Activated T-cell treated with anti-CD3 and anti-CD28 coated beads, Interleukin-2, amount 50 U/mL, for 24 hours (primary cell): Measurements from ENCODE around the gene ENG.

Experiments
- DNase-seq: peaks from one replicate; pipeline ENCODE4 v3.0.0-alpha.2; 2020
- H3K27ac Mint-ChIP-seq: 2 replicates; pipeline ENCODE4 v1.8.0; 2020; ENCODE audit warnings: mild to moderate bottlenecking, mixed read lengths
- H3K27me3 Mint-ChIP-seq: 2 replicates; pipeline ENCODE4 v1.8.0; 2020; ENCODE audit warnings: mixed read lengths
- H3K36me3 Mint-ChIP-seq: 2 replicates; pipeline ENCODE4 v1.8.0; 2020; ENCODE audit warnings: low read depth, mixed read lengths
- H3K4me1 Mint-ChIP-seq: 2 replicates; pipeline ENCODE4 v1.8.0; 2020; ENCODE audit warnings: low read depth, mixed read lengths
- H3K4me3 Mint-ChIP-seq: 2 replicates; pipeline ENCODE4 v1.8.0; 2020; ENCODE audit warnings: mild to moderate bottlenecking, moderate library complexity, mixed read lengths
- H3K9me3 Mint-ChIP-seq: 2 replicates; pipeline ENCODE4 v1.8.0; 2020; ENCODE audit warnings: mixed read lengths

Gene ENG

GRCh38 chr9:127796225-127796813, 58.1 kb downstream of the ENG start:
- DNase-seq: no peak
- H3K4me3 Mint-ChIP-seq: no peak overlapping the region
- H3K27me3 Mint-ChIP-seq: no peaks in the 10 kb centered on the region
- H3K9me3 Mint-ChIP-seq: no peaks in the 10 kb centered on the region
- H3K27ac Mint-ChIP-seq: peak overlapping the region; percentile 69
- peaks cover 37% of the 10 kb centered on the region for H3K4me1 Mint-ChIP-seq
- H3K36me3 Mint-ChIP-seq: peaks cover 35% of the 10 kb centered on the region

GRCh38 chr9:127794001-127794791, 60.3 kb downstream of the ENG start:
- Mint-ChIP-seq H3K27ac (no peak overlapping the region), H3K9me3 (no peaks in the 10 kb centered on the region), H3K36me3 (peaks cover 56% of the 10 kb centered on the region), H3K27me3 (no peaks in the 10 kb centered on the region), H3K4me3 (no peak overlapping the region), H3K4me1 (peaks cover 43% of the 10 kb centered on the region)
- DNase-seq: no peak

DNA sequence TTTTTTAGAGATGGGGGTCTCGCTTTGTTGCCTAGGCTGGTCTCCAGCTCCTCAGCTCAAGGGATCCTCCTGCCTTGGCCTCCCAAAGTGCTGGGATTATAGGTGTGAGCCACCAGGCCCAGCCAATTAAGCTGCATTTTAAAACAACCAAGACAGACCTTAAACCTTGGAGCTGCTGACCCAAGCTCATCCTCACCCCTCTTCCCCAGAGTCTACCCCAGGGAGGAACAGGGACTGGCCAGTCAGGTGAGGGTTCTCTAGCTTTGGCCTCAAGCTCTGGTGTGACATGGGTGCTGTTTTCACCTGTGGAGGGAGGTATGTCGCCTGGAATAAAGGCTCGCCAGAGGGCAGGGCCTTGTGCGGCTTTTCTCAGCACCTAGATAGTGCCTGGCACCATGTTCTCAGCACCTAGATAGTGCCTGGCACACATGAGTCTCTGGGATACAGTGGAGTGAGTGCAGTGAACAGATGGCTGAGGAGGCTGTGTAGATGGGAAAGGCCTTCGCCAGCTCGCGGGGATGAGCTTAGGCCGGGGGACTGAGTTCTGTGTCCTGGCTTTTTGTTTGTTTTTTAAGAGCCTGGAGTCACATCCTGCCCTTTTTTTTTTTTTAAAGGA, 61.3 kb downstream of the ENG start:
- Mint-ChIP-seq H3K4me3 (no peak overlapping the region), H3K27ac (peak overlapping the region; percentile 78), H3K4me1 (peaks cover 53% of the 10 kb centered on the region), H3K9me3 (no peaks in the 10 kb centered on the region), H3K27me3 (no peaks in the 10 kb centered on the region), H3K36me3 (peaks cover 66% of the 10 kb centered on the region)
- no peak for DNase-seq

- H3K27ac Mint-ChIP-seq: peak overlapping the region; percentile 71
- no peaks in the 10 kb centered on the region for H3K9me3 Mint-ChIP-seq
- H3K4me3 Mint-ChIP-seq: no peak overlapping the region
- no peaks in the 10 kb centered on the region for H3K27me3 Mint-ChIP-seq
- no peak for DNase-seq
- peaks cover 73% of the 10 kb centered on the region for H3K36me3 Mint-ChIP-seq
- H3K4me1 Mint-ChIP-seq: peaks cover 55% of the 10 kb centered on the region
Measured at GRCh38 chr9:127792417-127793031, 61.9 kb downstream of the ENG start.

GRCh38 chr9:127791085-127791484, 63.4 kb downstream of the ENG start:
- peaks cover 86% of the 10 kb centered on the region for H3K36me3 Mint-ChIP-seq
- no peak for DNase-seq
- H3K4me3 Mint-ChIP-seq: no peak overlapping the region
- H3K27me3 Mint-ChIP-seq: no peaks in the 10 kb centered on the region
- no peaks in the 10 kb centered on the region for H3K9me3 Mint-ChIP-seq
- peak overlapping the region; percentile 44 for H3K27ac Mint-ChIP-seq
- peaks cover 51% of the 10 kb centered on the region for H3K4me1 Mint-ChIP-seq

GRCh38 chr9:127790094-127790855, 64.2 kb downstream of the ENG start:
- Mint-ChIP-seq H3K4me3 (no peak overlapping the region), H3K36me3 (peaks cover 86% of the 10 kb centered on the region), H3K27ac (peak overlapping the region; percentile 78), H3K9me3 (no peaks in the 10 kb centered on the region), H3K4me1 (peaks cover 47% of the 10 kb centered on the region), H3K27me3 (no peaks in the 10 kb centered on the region)
- DNase-seq: no peak

DNA sequence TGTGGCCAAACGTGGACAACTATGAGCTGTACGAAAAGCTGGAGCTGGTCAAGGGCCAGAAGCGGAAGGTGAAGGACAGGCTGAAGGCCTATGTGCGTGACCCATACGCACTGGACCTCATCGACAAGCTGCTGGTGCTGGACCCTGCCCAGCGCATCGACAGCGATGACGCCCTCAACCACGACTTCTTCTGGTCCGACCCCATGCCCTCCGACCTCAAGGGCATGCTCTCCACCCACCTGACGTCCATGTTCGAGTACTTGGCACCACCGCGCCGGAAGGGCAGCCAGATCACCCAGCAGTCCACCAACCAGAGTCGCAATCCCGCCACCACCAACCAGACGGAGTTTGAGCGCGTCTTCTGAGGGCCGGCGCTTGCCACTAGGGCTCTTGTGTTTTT, 65.3 kb downstream of the ENG start:
- peak overlapping the region; percentile 89 for H3K27ac Mint-ChIP-seq
- peak overlapping the region; percentile 57 for H3K4me3 Mint-ChIP-seq
- H3K4me1 Mint-ChIP-seq: peaks cover 54% of the 10 kb centered on the region

DNA sequence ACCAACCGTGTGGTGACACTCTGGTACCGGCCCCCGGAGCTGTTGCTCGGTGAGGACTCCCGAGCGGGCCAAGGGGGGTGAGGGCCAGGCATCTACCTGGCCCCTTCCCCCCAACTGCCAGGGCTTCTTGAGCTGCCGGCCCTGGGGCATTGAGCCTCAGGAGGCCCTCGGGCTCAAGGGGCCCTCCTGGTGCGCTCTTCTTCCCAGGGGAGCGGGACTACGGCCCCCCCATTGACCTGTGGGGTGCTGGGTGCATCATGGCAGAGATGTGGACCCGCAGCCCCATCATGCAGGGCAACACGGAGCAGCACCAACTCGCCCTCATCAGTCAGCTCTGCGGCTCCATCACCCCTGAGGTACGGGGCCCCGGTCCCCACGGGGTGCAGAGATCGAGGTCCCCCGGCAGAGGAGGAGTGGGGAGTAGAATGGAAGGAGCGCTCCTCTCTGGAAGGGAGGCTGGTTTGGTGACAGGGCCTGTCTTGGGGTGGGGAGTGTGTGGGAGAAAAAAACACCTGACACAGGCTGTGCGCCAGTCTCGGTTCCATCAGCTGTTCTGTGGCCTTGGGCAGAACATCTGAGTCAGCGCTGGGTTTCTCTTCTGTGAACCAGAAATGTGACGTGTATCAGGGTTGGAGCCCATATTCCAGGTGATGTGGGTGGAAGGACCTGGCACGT, 66.0 kb downstream of the ENG start:
- H3K4me1 Mint-ChIP-seq: peaks cover 61% of the 10 kb centered on the region
- DNase-seq: peak; percentile 78
- peak overlapping the region; percentile 94 for H3K27ac Mint-ChIP-seq

More for the DNA sequence above, 65.3 kb downstream of the ENG start:
- H3K27me3 Mint-ChIP-seq: no peaks in the 10 kb centered on the region
- no peaks in the 10 kb centered on the region for H3K9me3 Mint-ChIP-seq
- DNase-seq: no peak
- peaks cover 77% of the 10 kb centered on the region for H3K36me3 Mint-ChIP-seq

DNA sequence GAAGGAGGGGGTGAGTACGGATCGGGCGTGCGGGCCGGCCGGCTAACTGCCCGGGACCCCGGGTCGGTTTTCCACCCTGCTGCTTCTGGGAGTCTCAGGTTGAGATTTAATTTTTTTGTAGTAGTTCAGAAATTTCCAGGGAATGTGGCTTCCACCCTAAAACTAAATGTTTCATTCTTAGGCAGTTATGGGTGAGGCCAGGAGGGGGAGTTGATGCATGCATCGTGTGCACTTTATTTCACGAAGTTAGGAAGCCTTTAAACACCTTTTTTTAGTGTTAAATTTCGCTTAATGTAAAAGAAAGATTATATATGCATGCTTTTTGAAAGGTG, 67.7 kb downstream of the ENG start:
- DNase-seq: no peak
- peak overlapping the region; percentile 96 for H3K4me3 Mint-ChIP-seq
- no peaks in the 10 kb centered on the region for H3K9me3 Mint-ChIP-seq
- H3K27me3 Mint-ChIP-seq: no peaks in the 10 kb centered on the region
- peaks cover 55% of the 10 kb centered on the region for H3K36me3 Mint-ChIP-seq
- H3K4me1 Mint-ChIP-seq: peaks cover 69% of the 10 kb centered on the region
- peak overlapping the region; percentile 94 for H3K27ac Mint-ChIP-seq

More for the DNA sequence above, 66.0 kb downstream of the ENG start:
- H3K4me3 Mint-ChIP-seq: peak overlapping the region; percentile 57
- peaks cover 72% of the 10 kb centered on the region for H3K36me3 Mint-ChIP-seq
- no peaks in the 10 kb centered on the region for H3K9me3 Mint-ChIP-seq
- no peaks in the 10 kb centered on the region for H3K27me3 Mint-ChIP-seq

GRCh38 chr9:127785933-127786772, 68.3 kb downstream of the ENG start, which contains the start of gene CDK9:
TSS of gene CDK9 (plus strand) at chr9:127786034. CDS start at chr9:127786149, 115 bp downstream.
- H3K27ac Mint-ChIP-seq: peak within 1 kb of the TSS; percentile 95
- no peaks in the 10 kb centered on the region for H3K27me3 Mint-ChIP-seq
- peaks cover 75% of the 10 kb centered on the region for H3K4me1 Mint-ChIP-seq
- H3K4me3 Mint-ChIP-seq: peak within 1 kb of the TSS; percentile 96
- no peaks in the 10 kb centered on the region for H3K9me3 Mint-ChIP-seq
- H3K36me3 Mint-ChIP-seq: peaks cover 49% of the 10 kb centered on the region
- DNase-seq: peak; percentile 98

GRCh38 chr9:127785023-127785932, 69.2 kb downstream of the ENG start:
- Mint-ChIP-seq H3K4me1 (peaks cover 78% of the 10 kb centered on the region), H3K27me3 (no peaks in the 10 kb centered on the region)
- DNase-seq: peak; percentile 93

More at GRCh38 chr9:127785023-127785932, 69.2 kb downstream of the ENG start:
- Mint-ChIP-seq H3K36me3 (peaks cover 40% of the 10 kb centered on the region), H3K27ac (peak overlapping the region; percentile 95), H3K4me3 (peak overlapping the region; percentile 96), H3K9me3 (no peaks in the 10 kb centered on the region)
